ENCODE measurements around the gene SNX10. TPM values are rescaled to one million over a fixed set of nuclear protein-coding genes. Genes with fewer than 3 reads are reported as not detected.

SNX10 gene
- total RNA-seq, 2 donors from 2014 or later, result 13.2 to 19.3 TPM

DNA sequence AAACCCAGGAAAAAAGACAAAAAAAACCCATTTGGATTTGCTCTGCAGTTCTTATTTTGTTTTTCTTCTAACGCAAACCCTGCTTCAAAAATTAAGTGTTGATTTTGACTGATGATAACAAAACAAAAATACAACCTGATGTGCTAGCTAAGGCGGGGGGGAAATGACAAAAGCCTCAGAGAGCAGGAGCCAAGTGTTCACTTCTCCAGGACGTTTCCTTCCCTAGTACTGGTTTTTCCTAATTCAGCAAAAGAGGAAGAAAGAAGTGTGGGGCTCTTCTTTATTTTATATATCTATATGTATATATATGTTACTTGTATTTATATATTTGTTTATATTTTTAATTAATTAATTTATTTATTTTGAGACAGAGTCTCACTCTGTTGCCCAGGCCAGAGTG, 28.0 kb downstream of the SNX10 start:
- no peak overlapping the region for H3K9ac ChIP-seq (ENCODE audit: extremely low read depth, low read length, poor library complexity, severe bottlenecking)
- no peaks in the 10 kb centered on the region for H3K36me3 Mint-ChIP-seq (ENCODE audit: low read depth)
- H3K4me3 Mint-ChIP-seq, result no peak overlapping the region
- no peak for DNase-seq
- no peaks in the 10 kb centered on the region for H3K36me3 ChIP-seq (ENCODE audit: control insufficient read depth, insufficient read depth, low read length)
- 92% methylated on average over 3 of the region's 3 CpGs; no CpG with 5 or more reads in 1 of the 2 experiments for WGBS, 2 experiments (ENCODE audit: insufficient coverage in 1 of 2, insufficient read length in 1 of 2)
- H3K27ac Mint-ChIP-seq, result no peak overlapping the region
- no peaks in the 10 kb centered on the region for H3K4me1 ChIP-seq (ENCODE audit: control insufficient read depth, insufficient read depth, low read length)
- TF ChIP-seq, protein P1, sequence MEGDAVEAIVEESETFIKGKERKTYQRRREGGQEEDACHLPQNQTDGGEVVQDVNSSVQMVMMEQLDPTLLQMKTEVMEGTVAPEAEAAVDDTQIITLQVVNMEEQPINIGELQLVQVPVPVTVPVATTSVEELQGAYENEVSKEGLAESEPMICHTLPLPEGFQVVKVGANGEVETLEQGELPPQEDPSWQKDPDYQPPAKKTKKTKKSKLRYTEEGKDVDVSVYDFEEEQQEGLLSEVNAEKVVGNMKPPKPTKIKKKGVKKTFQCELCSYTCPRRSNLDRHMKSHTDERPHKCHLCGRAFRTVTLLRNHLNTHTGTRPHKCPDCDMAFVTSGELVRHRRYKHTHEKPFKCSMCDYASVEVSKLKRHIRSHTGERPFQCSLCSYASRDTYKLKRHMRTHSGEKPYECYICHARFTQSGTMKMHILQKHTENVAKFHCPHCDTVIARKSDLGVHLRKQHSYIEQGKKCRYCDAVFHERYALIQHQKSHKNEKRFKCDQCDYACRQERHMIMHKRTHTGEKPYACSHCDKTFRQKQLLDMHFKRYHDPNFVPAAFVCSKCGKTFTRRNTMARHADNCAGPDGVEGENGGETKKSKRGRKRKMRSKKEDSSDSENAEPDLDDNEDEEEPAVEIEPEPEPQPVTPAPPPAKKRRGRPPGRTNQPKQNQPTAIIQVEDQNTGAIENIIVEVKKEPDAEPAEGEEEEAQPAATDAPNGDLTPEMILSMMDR (conservative IDR thresholded peaks at IDR 0.05), result no peak
- H3K27me3 Mint-ChIP-seq (ENCODE audit: insufficient read depth), result no peaks in the 10 kb centered on the region
- H3K4me1 Mint-ChIP-seq, result no peaks in the 10 kb centered on the region
- H3K9me3 Mint-ChIP-seq, result no peaks in the 10 kb centered on the region
- H3K4me3 ChIP-seq (ENCODE audit: low read length), result no peak overlapping the region
- H3K9me3 ChIP-seq (ENCODE audit: control insufficient read depth, low read length), result no peaks in the 10 kb centered on the region
- no peaks in the 10 kb centered on the region for H3K27me3 ChIP-seq (ENCODE audit: control insufficient read depth, insufficient read depth, low read length, poor library complexity, severe bottlenecking)
- no peak overlapping the region for H3K27ac ChIP-seq (ENCODE audit: low read depth, low read length)

GRCh38 chr7:26320878-26321277, 29.2 kb downstream of the SNX10 start:
- Histone ChIP-seq H3K36me3 (ENCODE audit: control insufficient read depth, insufficient read depth, low read length) (no peaks in the 10 kb centered on the region), H3K4me1 (ENCODE audit: control insufficient read depth, insufficient read depth, low read length) (no peaks in the 10 kb centered on the region), H3K4me3 (ENCODE audit: low read length) (no peak overlapping the region), H3K27ac (ENCODE audit: low read depth, low read length) (no peak overlapping the region), H3K9me3 (ENCODE audit: control insufficient read depth, low read length) (no peaks in the 10 kb centered on the region), H3K9ac (ENCODE audit: extremely low read depth, low read length, poor library complexity, severe bottlenecking) (no peak overlapping the region), H3K27me3 (ENCODE audit: control insufficient read depth, insufficient read depth, low read length, poor library complexity, severe bottlenecking) (no peaks in the 10 kb centered on the region)
- Mint-ChIP-seq H3K4me1 (no peaks in the 10 kb centered on the region), H3K27ac (no peak overlapping the region), H3K9me3 (no peaks in the 10 kb centered on the region), H3K27me3 (ENCODE audit: insufficient read depth) (no peaks in the 10 kb centered on the region), H3K36me3 (ENCODE audit: low read depth) (no peaks in the 10 kb centered on the region), H3K4me3 (no peak overlapping the region)
- WGBS, 2 experiments (ENCODE audit: insufficient coverage in 1 of 2, insufficient read length in 1 of 2), result 87 to 100% methylated on average over 3 to 4 of the region's 4 CpGs
- no peak for DNase-seq
- TF ChIP-seq, protein P1 (conservative IDR thresholded peaks at IDR 0.05), result no peak

DNA sequence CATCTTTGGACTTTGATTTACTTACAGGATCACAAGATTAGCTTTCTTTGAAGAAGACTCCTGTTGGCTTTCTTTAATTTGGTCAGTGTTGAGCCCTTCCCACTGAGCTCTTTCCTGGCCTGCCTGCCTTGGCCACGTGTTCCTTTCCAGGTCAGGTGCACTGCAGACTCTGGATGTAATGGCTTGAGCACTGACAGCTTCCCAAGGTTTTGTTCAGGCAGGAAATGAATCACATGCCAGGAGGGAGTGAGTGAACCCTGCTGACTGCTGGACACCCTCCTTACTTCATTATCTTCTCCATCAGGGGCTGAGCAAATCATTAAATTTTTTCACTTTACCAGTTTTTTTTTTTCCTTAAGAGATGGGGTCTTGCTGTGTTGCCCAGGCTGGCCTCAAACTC, 29.8 kb downstream of the SNX10 start:
- WGBS, 2 experiments (ENCODE audit: insufficient coverage in 1 of 2, insufficient read length in 1 of 2), result 56 to 80% methylated on average over 1 of the region's 1 CpG
- no peak for DNase-seq
- Mint-ChIP-seq H3K27ac (peak overlapping the region; percentile 22), H3K9me3 (no peaks in the 10 kb centered on the region), H3K27me3 (ENCODE audit: insufficient read depth) (no peaks in the 10 kb centered on the region), H3K4me3 (no peak overlapping the region), H3K36me3 (ENCODE audit: low read depth) (no peaks in the 10 kb centered on the region), H3K4me1 (no peaks in the 10 kb centered on the region)
- no peak overlapping the region for H3K27ac ChIP-seq (ENCODE audit: low read depth, low read length)
- H3K27me3 ChIP-seq (ENCODE audit: control insufficient read depth, insufficient read depth, low read length, poor library complexity, severe bottlenecking), result no peaks in the 10 kb centered on the region
- no peaks in the 10 kb centered on the region for H3K36me3 ChIP-seq (ENCODE audit: control insufficient read depth, insufficient read depth, low read length)
- H3K4me3 ChIP-seq (ENCODE audit: low read length), result no peak overlapping the region
- H3K9ac ChIP-seq (ENCODE audit: extremely low read depth, low read length, poor library complexity, severe bottlenecking), result no peak overlapping the region
- H3K4me1 ChIP-seq (ENCODE audit: control insufficient read depth, insufficient read depth, low read length), result no peaks in the 10 kb centered on the region
- TF ChIP-seq, protein P1 (conservative IDR thresholded peaks at IDR 0.05), result no peak
- H3K9me3 ChIP-seq (ENCODE audit: control insufficient read depth, low read length), result no peaks in the 10 kb centered on the region
